ENCODE results near the gene DOCK10. TPM values are rescaled to one million over a fixed set of nuclear protein-coding genes. Genes with fewer than 3 reads are reported as not detected.

Gene DOCK10
- total and polyA plus RNA-seq, 2 donors (not counting 3 experiments of a cell fraction or from before 2014, with no cell fraction given), result 5.8 to 23.0 TPM

DNA sequence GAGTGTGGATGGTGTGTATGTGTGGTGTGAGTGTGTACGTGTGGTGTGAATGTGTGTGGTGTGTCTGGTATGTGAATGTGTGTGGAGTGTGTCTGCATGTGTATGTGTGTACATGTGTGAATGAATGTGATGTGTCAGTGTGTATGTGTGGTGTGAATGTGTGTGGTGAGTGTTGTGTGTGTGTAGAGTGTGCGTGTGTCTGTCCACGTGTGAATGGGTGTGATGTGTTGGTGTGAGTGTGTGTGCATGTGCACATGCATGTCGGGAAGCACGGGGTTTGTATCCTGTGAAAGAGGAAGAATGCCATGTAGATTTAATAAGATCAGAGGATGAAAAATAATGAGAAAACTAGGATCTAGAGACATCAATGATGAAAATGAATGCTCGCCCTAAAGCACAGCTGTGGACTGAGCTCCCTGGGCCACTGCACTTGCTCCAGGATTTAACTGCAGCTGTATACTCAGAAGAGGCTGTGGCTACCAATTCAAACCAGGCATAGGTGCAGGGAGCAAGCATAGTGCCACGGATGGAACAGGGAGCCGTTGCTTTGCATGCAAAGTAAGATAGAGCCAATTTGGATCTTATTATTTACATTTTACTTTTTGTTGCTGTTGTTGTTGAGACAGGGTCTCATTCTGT is 122.7 kb downstream of the DOCK10 start:
- H3K4me3 ChIP-seq (replicated peaks in 1 of 3; ENCODE audit: insufficient read depth in 1 of 3, low read depth in 1 of 3, low read length in 3 of 3), result no peak overlapping the region
- no peak overlapping the region for H3K4me2 ChIP-seq (ENCODE audit: insufficient read depth, low read length)
- intact Hi-C loops (cut with micrococcal nuclease) (no loop called here), dilution Hi-C loops (cut with MboI; ENCODE audit: extremely low pct_ligation_motif_present, low sequenced_read_pairs) (no loop called here)
- TF ChIP-seq EZH2 (IDR thresholded peaks at IDR 0.05; ENCODE audit: borderline replicate concordance, low read depth, low read length, severe bottlenecking), result no peak
- TF ChIP-seq FOS (IDR thresholded peaks at IDR 0.05; ENCODE audit: borderline replicate concordance, insufficient read depth, low read length), result no peak
- no peak for TF ChIP-seq POLR2AphosphoS5 (IDR thresholded peaks at IDR 0.05; ENCODE audit: insufficient read depth, low read depth, low read length)
- no peak for TF ChIP-seq MYC (IDR thresholded peaks at IDR 0.05; ENCODE audit: low read depth, low read length)
- TF ChIP-seq GATA2 (IDR thresholded peaks at IDR 0.05; ENCODE audit: insufficient read depth, insufficient read length, low read depth, low read length), result no peak
- TF ChIP-seq JUN (IDR thresholded peaks at IDR 0.05; ENCODE audit: borderline replicate concordance, insufficient read depth, insufficient read length, low read depth), result no peak
- TF ChIP-seq, protein P1, sequence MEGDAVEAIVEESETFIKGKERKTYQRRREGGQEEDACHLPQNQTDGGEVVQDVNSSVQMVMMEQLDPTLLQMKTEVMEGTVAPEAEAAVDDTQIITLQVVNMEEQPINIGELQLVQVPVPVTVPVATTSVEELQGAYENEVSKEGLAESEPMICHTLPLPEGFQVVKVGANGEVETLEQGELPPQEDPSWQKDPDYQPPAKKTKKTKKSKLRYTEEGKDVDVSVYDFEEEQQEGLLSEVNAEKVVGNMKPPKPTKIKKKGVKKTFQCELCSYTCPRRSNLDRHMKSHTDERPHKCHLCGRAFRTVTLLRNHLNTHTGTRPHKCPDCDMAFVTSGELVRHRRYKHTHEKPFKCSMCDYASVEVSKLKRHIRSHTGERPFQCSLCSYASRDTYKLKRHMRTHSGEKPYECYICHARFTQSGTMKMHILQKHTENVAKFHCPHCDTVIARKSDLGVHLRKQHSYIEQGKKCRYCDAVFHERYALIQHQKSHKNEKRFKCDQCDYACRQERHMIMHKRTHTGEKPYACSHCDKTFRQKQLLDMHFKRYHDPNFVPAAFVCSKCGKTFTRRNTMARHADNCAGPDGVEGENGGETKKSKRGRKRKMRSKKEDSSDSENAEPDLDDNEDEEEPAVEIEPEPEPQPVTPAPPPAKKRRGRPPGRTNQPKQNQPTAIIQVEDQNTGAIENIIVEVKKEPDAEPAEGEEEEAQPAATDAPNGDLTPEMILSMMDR (IDR thresholded peaks at IDR 0.05; ENCODE audit: extremely low read depth in 1 of 2, insufficient read depth in 1 of 2, low read depth in 1 of 2, low read length in 2 of 2), result no peak
- no peak for TF ChIP-seq POLR2A (IDR thresholded peaks at IDR 0.05; ENCODE audit: low read depth, low read length)
- TF ChIP-seq, protein P2, sequence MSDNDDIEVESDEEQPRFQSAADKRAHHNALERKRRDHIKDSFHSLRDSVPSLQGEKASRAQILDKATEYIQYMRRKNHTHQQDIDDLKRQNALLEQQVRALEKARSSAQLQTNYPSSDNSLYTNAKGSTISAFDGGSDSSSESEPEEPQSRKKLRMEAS (IDR thresholded peaks at IDR 0.05; ENCODE audit: insufficient read depth, insufficient read length), result no peak
- H3K27ac ChIP-seq (ENCODE audit: insufficient read depth, low read depth, low read length), result no peak overlapping the region
- no peaks in the 10 kb centered on the region for H3K9me1 ChIP-seq (replicated peaks; ENCODE audit: control insufficient read depth, extremely low read depth, insufficient read depth, low read length)
- peaks cover 36% of the 10 kb centered on the region for H3K79me2 ChIP-seq (ENCODE audit: control insufficient read depth, insufficient read depth, low read length)
- no peaks in the 10 kb centered on the region for H3K9me3 ChIP-seq (replicated peaks; ENCODE audit: control insufficient read depth, insufficient read depth, low read length)
- ChIA-PET POLR2A (no interaction called here), CTCF (interaction anchor here (1.2 to 1.9 kb wide), 2 partner anchors 10 to 36 kb away, joined by 4 to 9 read pairs; no protein-coding TSS in a partner anchor)
- H3K27me3 ChIP-seq (ENCODE audit: control insufficient read depth in 2 of 2, insufficient read depth in 2 of 2, low read length in 2 of 2), result no peaks in the 10 kb centered on the region
- no TSS peak for BruUV-seq (replicated peaks)
- H3K4me1 ChIP-seq (ENCODE audit: control insufficient read depth, extremely low read depth, insufficient read depth, low read length), result peaks cover 7% of the 10 kb centered on the region
- no peak overlapping the region for H3K9ac ChIP-seq (replicated peaks; ENCODE audit: extremely low read depth, insufficient read depth, low read length)
- FAIRE-seq, result no peak
- no peaks in the 10 kb centered on the region for H4K20me1 ChIP-seq (replicated peaks; ENCODE audit: control insufficient read depth, extremely low read depth, insufficient read depth, low read length)
- no peaks in the 10 kb centered on the region for H3K36me3 ChIP-seq (ENCODE audit: control insufficient read depth in 2 of 2, extremely low read depth in 1 of 2, insufficient read depth in 2 of 2, low read length in 2 of 2)
- H2AFZ ChIP-seq (ENCODE audit: low read depth, low read length), result no peak overlapping the region
- DNase-seq (ENCODE audit: low read depth, low spot score), result no peak
